Astrocyte (in vitro differentiated cells and primary cell): ENCODE measurements around the gene SMOC2.

Experiments
- CTCF ChIP-seq: IDR thresholded peaks from 2 replicates; pipeline ENCODE4 v1.5.1; 2011; ENCODE audit warnings: low read depth, mild to moderate bottlenecking, inconsistent platforms, low read length, moderate library complexity; ENCODE audit not compliant: insufficient read depth
- EZH2 ChIP-seq: IDR thresholded peaks from 2 replicates; pipeline ENCODE4 v1.6.1; 2012; ENCODE audit warnings: mild to moderate bottlenecking, low read length, inconsistent platforms; ENCODE audit not compliant: insufficient read depth

- TF ChIP-seq CTCF: no peak
- TF ChIP-seq EZH2: no peak
Observed at GRCh38 chr6:168513766-168514165, 72.8 kb downstream of the SMOC2 start.
